ENCODE results near the gene TRIM65. TPM values are rescaled to one million over a fixed set of nuclear protein-coding genes. Genes with fewer than 3 reads are reported as not detected.
A peak's percentile ranks its signal among the peaks of the same experiment; 100 is the strongest.

The TRIM65 gene
- total RNA-seq, 1 experiment from 2014 or later = 48.6 TPM

- Histone ChIP-seq H3K27me3 (ENCODE audit: control insufficient read depth, insufficient read depth, low read length) (no peaks in the 10 kb centered on the region), H3K4me3 (ENCODE audit: low read depth in 2 of 2, low read length in 2 of 2) (no peak overlapping the region), H3K4me1 (ENCODE audit: control insufficient read depth, insufficient read depth, low read length) (peaks cover 19% of the 10 kb centered on the region), H3K36me3 (ENCODE audit: control insufficient read depth, insufficient read depth, low read length) (no peaks in the 10 kb centered on the region; the same call in 1 of the 2 replicates), H3K27ac (ENCODE audit: low read length) (no peak overlapping the region), H3K9me3 (ENCODE audit: control insufficient read depth, insufficient read depth, low read depth, low read length) (no peaks in the 10 kb centered on the region)
- ChIA-PET CTCF (interaction anchor here (0.6 to 0.7 kb wide), 3 partner anchors 17 to 94 kb away, joined by 3 to 7 read pairs (median 4); no protein-coding TSS in a partner anchor), POLR2A (interaction anchor here (0.6 to 1.0 kb wide), 3 partner anchors 11 to 307 kb away, joined by 6 to 11 read pairs (median 8); no protein-coding TSS in a partner anchor)
- DNase-seq (ENCODE audit: low read depth, low spot score) = no peak
- ATAC-seq = no peak
- TF ChIP-seq SIN3A (IDR thresholded peaks at IDR 0.05; ENCODE audit: borderline replicate concordance, insufficient read depth, low read depth, low read length) (no peak), TCF7L2 (IDR thresholded peaks at IDR 0.05; ENCODE audit: low read depth, low read length) (no peak), POLR2AphosphoS5 (IDR thresholded peaks at IDR 0.05; ENCODE audit: low read depth, low read length) (no peak)
- TF ChIP-seq, protein P1, sequence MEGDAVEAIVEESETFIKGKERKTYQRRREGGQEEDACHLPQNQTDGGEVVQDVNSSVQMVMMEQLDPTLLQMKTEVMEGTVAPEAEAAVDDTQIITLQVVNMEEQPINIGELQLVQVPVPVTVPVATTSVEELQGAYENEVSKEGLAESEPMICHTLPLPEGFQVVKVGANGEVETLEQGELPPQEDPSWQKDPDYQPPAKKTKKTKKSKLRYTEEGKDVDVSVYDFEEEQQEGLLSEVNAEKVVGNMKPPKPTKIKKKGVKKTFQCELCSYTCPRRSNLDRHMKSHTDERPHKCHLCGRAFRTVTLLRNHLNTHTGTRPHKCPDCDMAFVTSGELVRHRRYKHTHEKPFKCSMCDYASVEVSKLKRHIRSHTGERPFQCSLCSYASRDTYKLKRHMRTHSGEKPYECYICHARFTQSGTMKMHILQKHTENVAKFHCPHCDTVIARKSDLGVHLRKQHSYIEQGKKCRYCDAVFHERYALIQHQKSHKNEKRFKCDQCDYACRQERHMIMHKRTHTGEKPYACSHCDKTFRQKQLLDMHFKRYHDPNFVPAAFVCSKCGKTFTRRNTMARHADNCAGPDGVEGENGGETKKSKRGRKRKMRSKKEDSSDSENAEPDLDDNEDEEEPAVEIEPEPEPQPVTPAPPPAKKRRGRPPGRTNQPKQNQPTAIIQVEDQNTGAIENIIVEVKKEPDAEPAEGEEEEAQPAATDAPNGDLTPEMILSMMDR (IDR thresholded peaks at IDR 0.05) = no peak
- TF ChIP-seq, protein P2, sequence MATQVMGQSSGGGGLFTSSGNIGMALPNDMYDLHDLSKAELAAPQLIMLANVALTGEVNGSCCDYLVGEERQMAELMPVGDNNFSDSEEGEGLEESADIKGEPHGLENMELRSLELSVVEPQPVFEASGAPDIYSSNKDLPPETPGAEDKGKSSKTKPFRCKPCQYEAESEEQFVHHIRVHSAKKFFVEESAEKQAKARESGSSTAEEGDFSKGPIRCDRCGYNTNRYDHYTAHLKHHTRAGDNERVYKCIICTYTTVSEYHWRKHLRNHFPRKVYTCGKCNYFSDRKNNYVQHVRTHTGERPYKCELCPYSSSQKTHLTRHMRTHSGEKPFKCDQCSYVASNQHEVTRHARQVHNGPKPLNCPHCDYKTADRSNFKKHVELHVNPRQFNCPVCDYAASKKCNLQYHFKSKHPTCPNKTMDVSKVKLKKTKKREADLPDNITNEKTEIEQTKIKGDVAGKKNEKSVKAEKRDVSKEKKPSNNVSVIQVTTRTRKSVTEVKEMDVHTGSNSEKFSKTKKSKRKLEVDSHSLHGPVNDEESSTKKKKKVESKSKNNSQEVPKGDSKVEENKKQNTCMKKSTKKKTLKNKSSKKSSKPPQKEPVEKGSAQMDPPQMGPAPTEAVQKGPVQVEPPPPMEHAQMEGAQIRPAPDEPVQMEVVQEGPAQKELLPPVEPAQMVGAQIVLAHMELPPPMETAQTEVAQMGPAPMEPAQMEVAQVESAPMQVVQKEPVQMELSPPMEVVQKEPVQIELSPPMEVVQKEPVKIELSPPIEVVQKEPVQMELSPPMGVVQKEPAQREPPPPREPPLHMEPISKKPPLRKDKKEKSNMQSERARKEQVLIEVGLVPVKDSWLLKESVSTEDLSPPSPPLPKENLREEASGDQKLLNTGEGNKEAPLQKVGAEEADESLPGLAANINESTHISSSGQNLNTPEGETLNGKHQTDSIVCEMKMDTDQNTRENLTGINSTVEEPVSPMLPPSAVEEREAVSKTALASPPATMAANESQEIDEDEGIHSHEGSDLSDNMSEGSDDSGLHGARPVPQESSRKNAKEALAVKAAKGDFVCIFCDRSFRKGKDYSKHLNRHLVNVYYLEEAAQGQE (IDR thresholded peaks at IDR 0.05; ENCODE audit: insufficient read depth in 1 of 2, low read depth in 2 of 2, low read length in 1 of 2) = no peak
- in situ Hi-C loops (cut with HindIII; ENCODE audit: low pct_unique_long_range_greater_than_20kb, low sequenced_read_pairs) (no loop called here), intact Hi-C loops (cut with micrococcal nuclease; ENCODE audit: unreplicated experiment) (no loop called here)
- BruUV-seq (replicated peaks) = no TSS peak
Observed at GRCh38 chr17:75894049-75894733, 2.6 kb downstream of the TRIM65 start.

DNA sequence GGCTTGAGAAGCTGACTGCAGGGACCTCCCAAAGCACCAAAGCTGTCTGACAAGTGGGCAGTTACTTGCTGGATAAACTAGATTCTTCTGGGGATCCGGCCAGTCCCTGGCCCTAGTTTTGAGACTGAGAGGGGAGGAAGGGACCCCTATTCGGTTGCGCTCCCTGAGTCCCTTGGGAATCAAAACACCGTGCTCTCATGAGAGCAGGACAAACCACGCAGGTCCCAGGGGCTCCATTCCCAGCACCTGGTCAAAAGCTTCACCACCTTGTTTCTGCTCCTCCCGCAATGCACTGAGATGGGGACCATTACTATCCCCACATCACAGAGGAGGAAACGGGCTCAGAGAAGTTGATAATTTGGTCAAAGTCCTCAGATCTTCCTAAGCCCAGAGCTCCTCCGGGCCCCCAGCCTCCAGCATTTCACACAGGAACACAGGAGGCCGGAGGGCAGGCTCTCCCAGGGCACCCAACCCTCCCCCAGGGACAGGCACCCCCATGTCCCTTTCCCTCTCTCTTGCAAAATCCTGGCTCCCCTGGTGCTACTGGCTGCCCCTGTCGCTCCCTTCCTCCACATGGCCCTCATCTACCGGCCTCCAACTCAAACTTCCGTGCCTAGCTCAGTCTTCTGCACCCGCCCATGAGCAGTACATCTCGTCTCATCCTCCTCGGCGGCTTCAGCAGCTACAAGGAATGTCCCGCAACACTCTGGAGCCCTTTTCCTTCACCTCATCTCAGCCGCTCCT lies 3.3 kb downstream of the TRIM65 start:
- no peaks in the 10 kb centered on the region; the same call in 1 of the 2 replicates for H3K36me3 ChIP-seq (ENCODE audit: control insufficient read depth, insufficient read depth, low read length)
- no peaks in the 10 kb centered on the region for H3K9me3 ChIP-seq (ENCODE audit: control insufficient read depth, insufficient read depth, low read depth, low read length)
- BruUV-seq (replicated peaks) = no TSS peak
- POLR2A ChIA-PET = interaction anchor here (0.6 to 1.0 kb wide), 3 partner anchors 11 to 308 kb away, joined by 6 to 11 read pairs (median 8); no protein-coding TSS in a partner anchor
- peaks cover 19% of the 10 kb centered on the region for H3K4me1 ChIP-seq (ENCODE audit: control insufficient read depth, insufficient read depth, low read length)
- ATAC-seq = no peak
- TF ChIP-seq TCF7L2 (IDR thresholded peaks at IDR 0.05; ENCODE audit: low read depth, low read length) (no peak), POLR2AphosphoS5 (IDR thresholded peaks at IDR 0.05; ENCODE audit: low read depth, low read length) (peak; percentile 38; the same call in 1 of the 2 replicates)
- CTCF ChIA-PET = interaction anchor here (0.6 to 0.7 kb wide), 2 partner anchors 16 to 95 kb away, joined by 3 to 4 read pairs; no protein-coding TSS in a partner anchor
- in situ Hi-C loops (cut with HindIII; ENCODE audit: low pct_unique_long_range_greater_than_20kb, low sequenced_read_pairs) (no loop called here), intact Hi-C loops (cut with micrococcal nuclease; ENCODE audit: unreplicated experiment) (no loop called here)
- no peak overlapping the region for H3K27ac ChIP-seq (ENCODE audit: low read length)
- no peaks in the 10 kb centered on the region for H3K27me3 ChIP-seq (ENCODE audit: control insufficient read depth, insufficient read depth, low read length)
- DNase-seq (ENCODE audit: low read depth, low spot score) = no peak
- no peak overlapping the region for H3K4me3 ChIP-seq (ENCODE audit: low read depth in 2 of 2, low read length in 2 of 2)

Data from Panc1 (cell line).